ENCODE measurements around the gene TFF2.

TFF2 gene

DNA sequence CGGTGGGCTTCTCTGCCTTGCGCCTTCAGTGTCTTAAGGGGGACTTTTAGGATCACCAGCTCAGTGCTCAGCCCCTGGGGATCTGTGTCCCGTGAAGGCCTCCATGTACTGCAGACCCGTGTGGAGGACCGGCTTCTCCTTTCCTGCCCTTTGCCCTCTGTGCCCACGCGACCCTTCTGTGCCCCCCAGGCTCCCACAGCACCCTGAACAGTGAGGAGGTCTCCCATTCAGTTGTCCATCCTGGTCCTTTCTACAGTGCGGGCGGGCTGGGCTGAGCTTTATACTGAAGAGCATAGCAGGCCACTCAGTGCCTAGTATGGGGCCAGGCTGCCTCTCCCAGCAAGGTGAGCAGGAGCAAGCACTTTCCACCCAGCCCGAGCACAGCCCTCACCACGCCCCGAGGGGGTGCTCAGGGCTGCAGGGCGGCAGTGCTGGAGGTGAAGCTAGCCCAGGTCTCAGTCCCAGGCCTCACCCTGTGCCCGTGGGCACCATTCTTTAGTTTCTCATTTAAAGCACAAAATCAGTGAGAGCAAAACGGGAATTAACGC, 23.2 kb upstream of the TFF2 start:
- no peaks in the 10 kb centered on the region for H3K36me3 ChIP-seq (ENCODE audit: control insufficient read depth in 2 of 2, insufficient read depth in 1 of 2, low read length in 2 of 2)
- ChIA-PET CTCF (interaction anchor here (0.5 to 1.9 kb wide), 3 partner anchors 14 to 276 kb away, joined by 3 to 4 read pairs (median 3); no protein-coding TSS in a partner anchor), POLR2A (no interaction called here)
- no peaks in the 10 kb centered on the region for H3K4me1 ChIP-seq (ENCODE audit: control insufficient read depth, insufficient read depth, low read length)
- no peak overlapping the region for H3K27ac ChIP-seq (ENCODE audit: extremely low read depth, low read depth, low read length)
- TF ChIP-seq, protein P1, sequence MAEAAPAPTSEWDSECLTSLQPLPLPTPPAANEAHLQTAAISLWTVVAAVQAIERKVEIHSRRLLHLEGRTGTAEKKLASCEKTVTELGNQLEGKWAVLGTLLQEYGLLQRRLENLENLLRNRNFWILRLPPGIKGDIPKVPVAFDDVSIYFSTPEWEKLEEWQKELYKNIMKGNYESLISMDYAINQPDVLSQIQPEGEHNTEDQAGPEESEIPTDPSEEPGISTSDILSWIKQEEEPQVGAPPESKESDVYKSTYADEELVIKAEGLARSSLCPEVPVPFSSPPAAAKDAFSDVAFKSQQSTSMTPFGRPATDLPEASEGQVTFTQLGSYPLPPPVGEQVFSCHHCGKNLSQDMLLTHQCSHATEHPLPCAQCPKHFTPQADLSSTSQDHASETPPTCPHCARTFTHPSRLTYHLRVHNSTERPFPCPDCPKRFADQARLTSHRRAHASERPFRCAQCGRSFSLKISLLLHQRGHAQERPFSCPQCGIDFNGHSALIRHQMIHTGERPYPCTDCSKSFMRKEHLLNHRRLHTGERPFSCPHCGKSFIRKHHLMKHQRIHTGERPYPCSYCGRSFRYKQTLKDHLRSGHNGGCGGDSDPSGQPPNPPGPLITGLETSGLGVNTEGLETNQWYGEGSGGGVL (tag by site-specific recombination; IDR thresholded peaks at IDR 0.05) = no peak
- TF ChIP-seq ZNF23 (tag by site-specific recombination; IDR thresholded peaks at IDR 0.05; ENCODE audit: borderline replicate concordance) (no peak), ZSCAN30 (tag by site-specific recombination; IDR thresholded peaks at IDR 0.05) (no peak), ZNF768 (tag by site-specific recombination; IDR thresholded peaks at IDR 0.05) (no peak), ZNF664 (tag by site-specific recombination; IDR thresholded peaks at IDR 0.05) (no peak), SP3 (tag by site-specific recombination; IDR thresholded peaks at IDR 0.05) (no peak), ZNF169 (tag by site-specific recombination; IDR thresholded peaks at IDR 0.05) (no peak), ZNF223 (tag by site-specific recombination; IDR thresholded peaks at IDR 0.05) (no peak), ZBTB48 (tag by site-specific recombination; IDR thresholded peaks at IDR 0.05) (no peak), ZSCAN23 (tag by site-specific recombination; IDR thresholded peaks at IDR 0.05) (no peak), ZBTB1 (tag by site-specific recombination; IDR thresholded peaks at IDR 0.05) (no peak)
- TF ChIP-seq, protein P2, sequence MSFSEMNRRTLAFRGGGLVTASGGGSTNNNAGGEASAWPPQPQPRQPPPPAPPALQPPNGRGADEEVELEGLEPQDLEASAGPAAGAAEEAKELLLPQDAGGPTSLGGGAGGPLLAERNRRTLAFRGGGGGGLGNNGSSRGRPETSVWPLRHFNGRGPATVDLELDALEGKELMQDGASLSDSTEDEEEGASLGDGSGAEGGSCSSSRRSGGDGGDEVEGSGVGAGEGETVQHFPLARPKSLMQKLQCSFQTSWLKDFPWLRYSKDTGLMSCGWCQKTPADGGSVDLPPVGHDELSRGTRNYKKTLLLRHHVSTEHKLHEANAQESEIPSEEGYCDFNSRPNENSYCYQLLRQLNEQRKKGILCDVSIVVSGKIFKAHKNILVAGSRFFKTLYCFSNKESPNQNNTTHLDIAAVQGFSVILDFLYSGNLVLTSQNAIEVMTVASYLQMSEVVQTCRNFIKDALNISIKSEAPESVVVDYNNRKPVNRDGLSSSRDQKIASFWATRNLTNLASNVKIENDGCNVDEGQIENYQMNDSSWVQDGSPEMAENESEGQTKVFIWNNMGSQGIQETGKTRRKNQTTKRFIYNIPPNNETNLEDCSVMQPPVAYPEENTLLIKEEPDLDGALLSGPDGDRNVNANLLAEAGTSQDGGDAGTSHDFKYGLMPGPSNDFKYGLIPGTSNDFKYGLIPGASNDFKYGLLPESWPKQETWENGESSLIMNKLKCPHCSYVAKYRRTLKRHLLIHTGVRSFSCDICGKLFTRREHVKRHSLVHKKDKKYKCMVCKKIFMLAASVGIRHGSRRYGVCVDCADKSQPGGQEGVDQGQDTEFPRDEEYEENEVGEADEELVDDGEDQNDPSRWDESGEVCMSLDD (tag by site-specific recombination; IDR thresholded peaks at IDR 0.05) = no peak
- TF ChIP-seq, protein P3, sequence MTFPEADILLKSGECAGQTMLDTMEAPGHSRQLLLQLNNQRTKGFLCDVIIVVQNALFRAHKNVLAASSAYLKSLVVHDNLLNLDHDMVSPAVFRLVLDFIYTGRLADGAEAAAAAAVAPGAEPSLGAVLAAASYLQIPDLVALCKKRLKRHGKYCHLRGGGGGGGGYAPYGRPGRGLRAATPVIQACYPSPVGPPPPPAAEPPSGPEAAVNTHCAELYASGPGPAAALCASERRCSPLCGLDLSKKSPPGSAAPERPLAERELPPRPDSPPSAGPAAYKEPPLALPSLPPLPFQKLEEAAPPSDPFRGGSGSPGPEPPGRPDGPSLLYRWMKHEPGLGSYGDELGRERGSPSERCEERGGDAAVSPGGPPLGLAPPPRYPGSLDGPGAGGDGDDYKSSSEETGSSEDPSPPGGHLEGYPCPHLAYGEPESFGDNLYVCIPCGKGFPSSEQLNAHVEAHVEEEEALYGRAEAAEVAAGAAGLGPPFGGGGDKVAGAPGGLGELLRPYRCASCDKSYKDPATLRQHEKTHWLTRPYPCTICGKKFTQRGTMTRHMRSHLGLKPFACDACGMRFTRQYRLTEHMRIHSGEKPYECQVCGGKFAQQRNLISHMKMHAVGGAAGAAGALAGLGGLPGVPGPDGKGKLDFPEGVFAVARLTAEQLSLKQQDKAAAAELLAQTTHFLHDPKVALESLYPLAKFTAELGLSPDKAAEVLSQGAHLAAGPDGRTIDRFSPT (tag by site-specific recombination; IDR thresholded peaks at IDR 0.05) = no peak
- TF ChIP-seq, protein P4, sequence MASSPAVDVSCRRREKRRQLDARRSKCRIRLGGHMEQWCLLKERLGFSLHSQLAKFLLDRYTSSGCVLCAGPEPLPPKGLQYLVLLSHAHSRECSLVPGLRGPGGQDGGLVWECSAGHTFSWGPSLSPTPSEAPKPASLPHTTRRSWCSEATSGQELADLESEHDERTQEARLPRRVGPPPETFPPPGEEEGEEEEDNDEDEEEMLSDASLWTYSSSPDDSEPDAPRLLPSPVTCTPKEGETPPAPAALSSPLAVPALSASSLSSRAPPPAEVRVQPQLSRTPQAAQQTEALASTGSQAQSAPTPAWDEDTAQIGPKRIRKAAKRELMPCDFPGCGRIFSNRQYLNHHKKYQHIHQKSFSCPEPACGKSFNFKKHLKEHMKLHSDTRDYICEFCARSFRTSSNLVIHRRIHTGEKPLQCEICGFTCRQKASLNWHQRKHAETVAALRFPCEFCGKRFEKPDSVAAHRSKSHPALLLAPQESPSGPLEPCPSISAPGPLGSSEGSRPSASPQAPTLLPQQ (tag by site-specific recombination; IDR thresholded peaks at IDR 0.05) = no peak
- H3K9me3 ChIP-seq (ENCODE audit: control insufficient read depth, insufficient read depth, low read depth, low read length) = no peaks in the 10 kb centered on the region
- H3K4me3 ChIP-seq (ENCODE audit: low read depth, low read length) = no peak overlapping the region

DNA sequence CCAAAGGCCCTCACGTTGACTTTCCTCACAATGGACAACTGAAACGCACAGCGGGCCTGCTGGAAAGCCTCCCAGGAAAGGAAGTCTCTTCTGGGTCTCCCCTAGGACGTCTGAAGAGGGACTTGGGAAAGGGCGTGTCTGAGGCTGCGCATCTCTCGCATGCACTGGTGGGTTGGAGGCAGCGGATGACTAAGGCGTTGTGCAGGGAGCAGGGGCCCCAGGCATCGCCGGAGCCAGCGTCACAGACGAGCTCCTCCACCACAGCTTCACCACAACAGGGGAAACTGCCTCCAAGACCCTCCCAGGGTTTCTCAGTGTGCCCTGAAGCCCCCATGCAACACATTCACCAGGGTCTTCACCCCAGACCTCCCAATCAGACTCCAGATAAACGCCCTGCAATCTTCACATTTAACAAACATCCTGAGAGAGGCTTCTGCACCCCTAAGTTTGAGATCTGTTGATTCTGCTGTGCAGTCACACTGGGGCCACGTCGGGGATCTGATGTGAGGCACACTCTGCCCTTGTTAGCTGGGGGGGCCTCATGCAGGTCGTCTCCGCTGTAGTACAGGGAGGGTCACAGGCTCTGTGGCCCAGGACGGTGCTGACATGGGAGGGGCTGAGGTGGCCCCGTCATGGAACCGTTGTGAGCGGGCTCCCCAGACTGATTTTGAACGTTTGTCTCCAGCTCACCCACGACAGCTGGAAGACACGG, 22.6 kb upstream of the TFF2 start:
- Histone ChIP-seq H3K27ac (ENCODE audit: extremely low read depth, low read depth, low read length) (no peak overlapping the region), H3K36me3 (ENCODE audit: control insufficient read depth in 2 of 2, insufficient read depth in 1 of 2, low read length in 2 of 2) (no peaks in the 10 kb centered on the region), H3K9me3 (ENCODE audit: control insufficient read depth, insufficient read depth, low read depth, low read length) (no peaks in the 10 kb centered on the region), H3K4me3 (ENCODE audit: low read depth, low read length) (no peak overlapping the region), H3K4me1 (ENCODE audit: control insufficient read depth, insufficient read depth, low read length) (no peaks in the 10 kb centered on the region)
- CTCF ChIA-PET = interaction anchor here (0.5 to 1.9 kb wide), 3 partner anchors 13 to 276 kb away, joined by 3 to 4 read pairs (median 3); no protein-coding TSS in a partner anchor
- POLR2A ChIA-PET = no interaction called here
- TF ChIP-seq ZNF658 (tag by site-specific recombination; IDR thresholded peaks at IDR 0.05) (no peak), ZNF623 (tag by site-specific recombination; IDR thresholded peaks at IDR 0.05) (no peak)

Data from HEK293 (cell line).